ENCODE measurements around the gene LRCOL1.

- TF ChIP-seq CTCF (IDR thresholded peaks at IDR 0.05) (no peak), POLR2A (IDR thresholded peaks at IDR 0.05) (no peak)
Measured at GRCh38 chr12:132559652-132560363, 50.6 kb downstream of the LRCOL1 start.
